PFSK-1 (cell line): ENCODE results near the gene BFAR.

Source experiments
- POLR2AphosphoS5 ChIP-seq: IDR thresholded peaks from 2 replicates; pipeline ENCODE4 v1.6.1; 2012; ENCODE audit warnings: low read depth, mild to moderate bottlenecking, control low read depth, low read length, moderate library complexity
- TAF1 ChIP-seq: IDR thresholded peaks from 2 replicates; pipeline ENCODE4 v1.6.1; 2012; ENCODE audit warnings: low read length, control low read depth, borderline replicate concordance; ENCODE audit not compliant: insufficient read depth
- TF ChIP-seq, protein P1 (sequence below), 2 experiments: IDR thresholded peaks; 2 replicates each; pipeline versions ENCODE4 v1.6.1 to v1.8.0; 2011 to 2012; ENCODE audit warnings: low read depth in 2 of 2, low read length in 2 of 2, control low read depth in 1 of 2, inconsistent platforms in 1 of 2, mild to moderate bottlenecking in 1 of 2, moderate library complexity in 1 of 2; ENCODE audit not compliant: insufficient read depth in 1 of 2

DNA sequence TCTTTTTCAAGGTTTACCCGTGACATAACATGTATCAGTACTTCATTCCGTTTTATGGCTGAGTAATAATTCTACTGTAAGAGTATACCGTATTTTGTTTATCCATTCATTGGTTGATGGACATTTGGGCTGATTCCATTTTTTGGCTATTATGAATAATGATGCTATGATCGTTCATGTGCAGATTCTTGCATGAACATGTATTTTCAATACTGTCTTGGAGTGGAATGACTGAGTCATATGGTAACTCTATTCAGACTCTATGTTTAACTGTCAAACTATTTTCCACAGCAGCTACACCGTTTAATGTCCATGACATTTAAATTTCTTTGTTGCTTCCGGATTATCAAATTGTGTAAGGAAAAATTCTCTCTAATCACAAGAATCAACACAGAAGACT lies 17.9 kb downstream of the BFAR start:
- TF ChIP-seq POLR2AphosphoS5 (no peak), TAF1 (no peak)
- TF ChIP-seq, protein P1, sequence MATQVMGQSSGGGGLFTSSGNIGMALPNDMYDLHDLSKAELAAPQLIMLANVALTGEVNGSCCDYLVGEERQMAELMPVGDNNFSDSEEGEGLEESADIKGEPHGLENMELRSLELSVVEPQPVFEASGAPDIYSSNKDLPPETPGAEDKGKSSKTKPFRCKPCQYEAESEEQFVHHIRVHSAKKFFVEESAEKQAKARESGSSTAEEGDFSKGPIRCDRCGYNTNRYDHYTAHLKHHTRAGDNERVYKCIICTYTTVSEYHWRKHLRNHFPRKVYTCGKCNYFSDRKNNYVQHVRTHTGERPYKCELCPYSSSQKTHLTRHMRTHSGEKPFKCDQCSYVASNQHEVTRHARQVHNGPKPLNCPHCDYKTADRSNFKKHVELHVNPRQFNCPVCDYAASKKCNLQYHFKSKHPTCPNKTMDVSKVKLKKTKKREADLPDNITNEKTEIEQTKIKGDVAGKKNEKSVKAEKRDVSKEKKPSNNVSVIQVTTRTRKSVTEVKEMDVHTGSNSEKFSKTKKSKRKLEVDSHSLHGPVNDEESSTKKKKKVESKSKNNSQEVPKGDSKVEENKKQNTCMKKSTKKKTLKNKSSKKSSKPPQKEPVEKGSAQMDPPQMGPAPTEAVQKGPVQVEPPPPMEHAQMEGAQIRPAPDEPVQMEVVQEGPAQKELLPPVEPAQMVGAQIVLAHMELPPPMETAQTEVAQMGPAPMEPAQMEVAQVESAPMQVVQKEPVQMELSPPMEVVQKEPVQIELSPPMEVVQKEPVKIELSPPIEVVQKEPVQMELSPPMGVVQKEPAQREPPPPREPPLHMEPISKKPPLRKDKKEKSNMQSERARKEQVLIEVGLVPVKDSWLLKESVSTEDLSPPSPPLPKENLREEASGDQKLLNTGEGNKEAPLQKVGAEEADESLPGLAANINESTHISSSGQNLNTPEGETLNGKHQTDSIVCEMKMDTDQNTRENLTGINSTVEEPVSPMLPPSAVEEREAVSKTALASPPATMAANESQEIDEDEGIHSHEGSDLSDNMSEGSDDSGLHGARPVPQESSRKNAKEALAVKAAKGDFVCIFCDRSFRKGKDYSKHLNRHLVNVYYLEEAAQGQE (IDR thresholded peaks at IDR 0.05; ENCODE audit: insufficient read depth in 1 of 2, low read depth in 2 of 2, low read length in 2 of 2) = no peak
